ENCODE data around the gene GPR31. TPM values are rescaled to one million over a fixed set of nuclear protein-coding genes. Genes with fewer than 3 reads are reported as not detected.

Gene GPR31
- total and polyA plus RNA-seq, 9 donors = 0.34 TPM; not detected in 8

GRCh38 chr6:167146135-167146534 is 11.6 kb downstream of the GPR31 start:
- Histone ChIP-seq H3K4me3 (no peak overlapping the region), H3K27me3 (no peaks in the 10 kb centered on the region), H3K4me1 (ENCODE audit: insufficient read depth) (no peaks in the 10 kb centered on the region), H3K36me3 (no peaks in the 10 kb centered on the region), H3K27ac (no peak overlapping the region), H3K9me3 (no peaks in the 10 kb centered on the region)
- TF ChIP-seq POLR2A (IDR thresholded peaks at IDR 0.05) (no peak), CTCF (IDR thresholded peaks at IDR 0.05) (no peak), EP300 (IDR thresholded peaks at IDR 0.05) (no peak)
- intact Hi-C loops (cut with DNase I) = loop anchor here in 1 of 4 donors (10.0 kb wide), 1 partner anchor 371 kb away; no protein-coding TSS in a partner anchor
- DNase-seq = no peak
- whole genome bisulfite sequencing, 3 donors = 65 to 84% (median 78%) methylated on average over 15 of the region's 15 CpGs

GRCh38 chr6:167145461-167145860 is 12.3 kb downstream of the GPR31 start:
- H3K36me3 ChIP-seq = no peaks in the 10 kb centered on the region
- no peaks in the 10 kb centered on the region for H3K9me3 ChIP-seq
- H3K4me3 ChIP-seq = no peak overlapping the region
- no peak overlapping the region for H3K27ac ChIP-seq
- no peaks in the 10 kb centered on the region for H3K27me3 ChIP-seq
- no peak for DNase-seq
- intact Hi-C loops (cut with DNase I) = loop anchor here in 1 of 4 donors (10.0 kb wide), 1 partner anchor 371 kb away; no protein-coding TSS in a partner anchor
- no peaks in the 10 kb centered on the region for H3K4me1 ChIP-seq (ENCODE audit: insufficient read depth)
- WGBS, 3 donors = 86 to 91% (median 90%) methylated on average over 12 of the region's 12 CpGs
- TF ChIP-seq POLR2A (IDR thresholded peaks at IDR 0.05) (no peak), CTCF (IDR thresholded peaks at IDR 0.05) (no peak), EP300 (IDR thresholded peaks at IDR 0.05) (no peak)

GRCh38 chr6:167143041-167143440 is 14.7 kb downstream of the GPR31 start:
- no peak for TF ChIP-seq CTCF (IDR thresholded peaks at IDR 0.05)
- TF ChIP-seq EP300 (IDR thresholded peaks at IDR 0.05) = no peak
- TF ChIP-seq POLR2A (IDR thresholded peaks at IDR 0.05) = no peak
- Histone ChIP-seq H3K27ac (no peak overlapping the region), H3K27me3 (no peaks in the 10 kb centered on the region), H3K4me3 (no peak overlapping the region), H3K9me3 (no peaks in the 10 kb centered on the region), H3K4me1 (ENCODE audit: insufficient read depth) (no peaks in the 10 kb centered on the region), H3K36me3 (no peaks in the 10 kb centered on the region)
- intact Hi-C loops (cut with DNase I) = loop anchor here in 3 of 4 donors (5.0 to 10.0 kb wide), 3 partner anchors 146 to 368 kb away; partner anchors contain the start of gene CEP43 (in 2 of the 3)
- WGBS, 3 donors = 71 to 78% (median 74%) methylated on average over 9 of the region's 9 CpGs
- DNase-seq = no peak

- TF ChIP-seq CTCF (IDR thresholded peaks at IDR 0.05) (no peak), EP300 (IDR thresholded peaks at IDR 0.05) (no peak), POLR2A (IDR thresholded peaks at IDR 0.05) (no peak)
- H3K36me3 ChIP-seq = no peaks in the 10 kb centered on the region
- no peaks in the 10 kb centered on the region for H3K9me3 ChIP-seq
- no peak overlapping the region for H3K27ac ChIP-seq
- WGBS, 3 donors = 13 to 19% (median 16%) methylated on average over 4 of the region's 4 CpGs
- no peaks in the 10 kb centered on the region for H3K27me3 ChIP-seq
- no peak overlapping the region for H3K4me3 ChIP-seq
- intact Hi-C loops (cut with DNase I) = loop anchor here in 3 of 4 donors (5.0 to 10.0 kb wide), 3 partner anchors 145 to 368 kb away; partner anchors contain the start of gene CEP43 (in 2 of the 3)
- H3K4me1 ChIP-seq (ENCODE audit: insufficient read depth) = no peaks in the 10 kb centered on the region
- DNase-seq = no peak
Measured at GRCh38 chr6:167142433-167142761, 15.4 kb downstream of the GPR31 start.
